Measurements from ENCODE around the gene ACSL4. TPM values are rescaled to one million over a fixed set of nuclear protein-coding genes. Genes with fewer than 3 reads are reported as not detected.
A peak's percentile ranks its signal among the peaks of the same experiment; 100 is the strongest.
"Not testable (repeated sequence)": the region's sequence is repeated elsewhere in the genome, so short reads cannot be mapped to it uniquely, and the experiment has no call there.

The ACSL4 gene
- total RNA-seq, 4 donors from 2014 or later, result 38.4 to 62.9 (median 46.9) TPM

DNA sequence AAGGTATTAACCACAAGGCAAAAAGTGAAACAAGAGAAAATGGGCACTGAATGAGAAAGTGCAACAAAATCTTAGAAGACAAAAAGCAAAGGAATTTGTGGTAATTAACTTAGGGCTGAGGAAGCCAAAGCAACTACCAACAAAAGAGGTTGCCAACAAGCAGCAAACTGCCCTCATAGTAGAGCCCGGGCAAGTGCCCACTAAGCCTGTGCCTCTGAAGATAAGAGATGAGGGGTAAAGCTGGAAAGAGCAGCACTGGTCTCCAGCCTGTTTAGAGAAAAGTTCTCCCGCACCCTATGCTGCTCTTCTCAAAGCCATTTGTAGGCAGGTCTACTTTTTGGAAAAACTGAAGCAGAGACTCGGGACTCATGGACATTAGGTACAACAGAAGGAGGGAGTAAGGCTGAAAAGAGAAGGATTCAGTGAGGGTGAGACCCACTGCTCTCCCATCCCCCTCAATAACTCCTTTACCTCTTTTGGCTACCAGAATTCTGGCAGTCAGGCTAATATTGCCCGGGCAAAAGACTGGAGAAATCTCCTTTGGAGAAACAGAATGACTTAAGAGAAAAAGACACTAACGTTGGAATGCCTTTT lies 78.4 kb downstream of the ACSL4 start:
- Histone ChIP-seq H3K27ac (no peak overlapping the region), H3K4me3 (replicated peaks in 1 of 3) (no peak overlapping the region), H3K9me3 (no peaks in the 10 kb centered on the region), H3K27me3 (no peaks in the 10 kb centered on the region), H3K36me3 (no peaks in the 10 kb centered on the region), H3K4me1 (no peaks in the 10 kb centered on the region)
- no peak for TF ChIP-seq POLR2A (IDR thresholded peaks at IDR 0.05)
- TF ChIP-seq, protein P1, sequence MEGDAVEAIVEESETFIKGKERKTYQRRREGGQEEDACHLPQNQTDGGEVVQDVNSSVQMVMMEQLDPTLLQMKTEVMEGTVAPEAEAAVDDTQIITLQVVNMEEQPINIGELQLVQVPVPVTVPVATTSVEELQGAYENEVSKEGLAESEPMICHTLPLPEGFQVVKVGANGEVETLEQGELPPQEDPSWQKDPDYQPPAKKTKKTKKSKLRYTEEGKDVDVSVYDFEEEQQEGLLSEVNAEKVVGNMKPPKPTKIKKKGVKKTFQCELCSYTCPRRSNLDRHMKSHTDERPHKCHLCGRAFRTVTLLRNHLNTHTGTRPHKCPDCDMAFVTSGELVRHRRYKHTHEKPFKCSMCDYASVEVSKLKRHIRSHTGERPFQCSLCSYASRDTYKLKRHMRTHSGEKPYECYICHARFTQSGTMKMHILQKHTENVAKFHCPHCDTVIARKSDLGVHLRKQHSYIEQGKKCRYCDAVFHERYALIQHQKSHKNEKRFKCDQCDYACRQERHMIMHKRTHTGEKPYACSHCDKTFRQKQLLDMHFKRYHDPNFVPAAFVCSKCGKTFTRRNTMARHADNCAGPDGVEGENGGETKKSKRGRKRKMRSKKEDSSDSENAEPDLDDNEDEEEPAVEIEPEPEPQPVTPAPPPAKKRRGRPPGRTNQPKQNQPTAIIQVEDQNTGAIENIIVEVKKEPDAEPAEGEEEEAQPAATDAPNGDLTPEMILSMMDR (IDR thresholded peaks at IDR 0.05), result no peak
- WGBS, 2 donors, result 81 to 84% methylated on average over 5 of the region's 5 CpGs
- intact Hi-C loops (cut with DNase I), result no loop called here
- DNase-seq, result no peak

DNA sequence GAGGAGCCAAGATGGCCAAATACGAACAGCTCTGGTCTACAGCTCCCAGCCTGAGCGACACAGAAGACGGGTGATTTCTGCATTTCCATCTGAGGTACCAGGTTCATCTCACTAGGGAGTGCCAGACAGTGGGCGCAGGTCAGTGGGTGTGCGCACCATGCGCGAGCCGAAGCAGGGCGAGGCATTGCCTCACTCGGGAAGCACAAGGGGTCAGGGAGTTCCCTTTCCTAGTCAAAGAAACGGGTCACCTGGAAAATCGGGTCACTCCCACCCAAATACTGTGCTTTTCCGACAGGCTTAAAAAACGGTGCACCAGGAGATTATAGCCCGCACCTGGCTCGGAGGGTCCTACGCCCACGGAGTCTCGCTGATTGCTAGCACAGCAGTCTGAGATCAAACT lies 88.4 kb downstream of the ACSL4 start:
- DNase-seq; intact Hi-C loops (cut with DNase I): not testable (repeated sequence)

DNA sequence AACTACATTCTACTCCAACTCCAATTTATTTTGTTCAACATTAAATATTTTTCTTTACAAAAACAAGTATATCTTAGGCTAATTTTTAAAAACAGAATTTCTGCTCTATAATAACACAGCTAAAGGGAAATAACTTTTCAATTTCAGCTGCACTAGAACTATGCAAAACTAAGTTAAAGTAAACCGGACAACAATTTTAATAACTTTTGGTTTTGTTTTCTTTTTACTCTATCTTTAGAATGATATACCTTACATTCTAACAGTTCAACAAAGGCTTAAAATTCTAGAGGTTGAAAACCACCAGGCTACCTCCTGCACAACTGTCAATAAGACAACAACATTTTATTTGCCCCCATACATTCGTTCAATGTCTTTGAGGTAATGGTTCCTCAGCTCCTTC lies 89.4 kb downstream of the ACSL4 start:
- 92 to 99% methylated on average over 2 of the region's 2 CpGs for WGBS, 2 donors
- intact Hi-C loops (cut with DNase I), result no loop called here
- Histone ChIP-seq H3K36me3 (no peaks in the 10 kb centered on the region), H3K9me3 (no peaks in the 10 kb centered on the region), H3K4me1 (no peaks in the 10 kb centered on the region), H3K27ac (no peak overlapping the region), H3K27me3 (no peaks in the 10 kb centered on the region), H3K4me3 (replicated peaks in 1 of 3) (no peak overlapping the region)
- TF ChIP-seq, protein P1 (IDR thresholded peaks at IDR 0.05), result no peak
- no peak for TF ChIP-seq POLR2A (IDR thresholded peaks at IDR 0.05)
- no peak for DNase-seq

More for the DNA sequence above, 88.4 kb downstream of the ACSL4 start:
- H3K4me1 ChIP-seq; H3K9me3 ChIP-seq; H3K4me3 ChIP-seq (replicated peaks in 1 of 3); H3K27ac ChIP-seq; H3K27me3 ChIP-seq; H3K36me3 ChIP-seq: not testable (repeated sequence)
- WGBS, 2 donors, result 95 to 98% methylated on average over 7 to 11 of the region's 19 CpGs

DNA sequence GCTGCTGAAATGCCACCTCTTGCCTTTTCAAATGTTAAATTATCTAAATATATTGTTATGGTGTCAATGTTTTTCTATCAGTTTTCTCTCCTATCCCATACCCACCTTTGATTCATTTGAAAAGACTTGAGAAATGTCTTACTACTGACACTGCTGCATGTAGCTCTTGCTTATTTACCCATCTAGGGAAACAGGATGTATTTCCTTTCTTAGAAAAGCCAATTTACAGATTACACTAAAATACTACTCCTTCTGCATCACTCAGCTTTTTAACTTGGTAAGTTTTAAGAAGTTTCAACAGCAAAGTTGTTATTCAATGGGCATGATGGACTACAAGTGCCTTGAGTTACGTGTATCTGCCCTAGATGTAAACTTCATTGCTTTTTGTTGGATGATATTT lies 94.9 kb downstream of the ACSL4 start:
- WGBS, 2 donors, result 100% methylated on average over 1 of the region's 1 CpG
- intact Hi-C loops (cut with DNase I), result loop anchor here (10.0 kb wide), 1 partner anchor 153 kb away; the partner anchor contains the start of gene GUCY2F
- no peaks in the 10 kb centered on the region for H3K27me3 ChIP-seq

DNA sequence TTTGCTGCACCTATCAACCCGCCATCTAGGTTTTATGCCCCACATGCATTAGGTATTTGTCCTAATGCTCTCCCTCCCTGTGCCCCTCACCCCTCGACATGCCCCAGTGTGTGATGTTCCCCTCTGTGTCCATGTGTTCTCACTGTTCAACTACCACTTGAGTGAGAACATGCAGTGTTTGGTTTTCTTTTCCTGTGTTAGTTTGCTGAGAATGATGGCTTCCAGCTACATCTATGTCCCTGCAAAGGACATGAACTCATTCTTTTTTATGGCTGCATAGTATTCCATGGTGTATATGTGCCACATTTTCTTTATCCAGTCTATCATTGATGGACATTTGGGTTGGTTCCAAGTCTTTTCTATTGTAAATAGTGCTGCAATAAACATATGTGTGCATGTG lies 95.6 kb downstream of the ACSL4 start:
- WGBS, 2 donors, result 100% methylated on average over 2 of the region's 2 CpGs
- H3K9me3 ChIP-seq; H3K36me3 ChIP-seq; H3K27ac ChIP-seq; H3K4me1 ChIP-seq; DNase-seq; H3K4me3 ChIP-seq (replicated peaks in 1 of 3); H3K27me3 ChIP-seq: not testable (repeated sequence)
- intact Hi-C loops (cut with DNase I), result loop anchor here (10.0 kb wide), 1 partner anchor 153 kb away; the partner anchor contains the start of gene GUCY2F

More for the DNA sequence above, 94.9 kb downstream of the ACSL4 start:
- H3K9me3 ChIP-seq, result no peaks in the 10 kb centered on the region
- no peaks in the 10 kb centered on the region for H3K36me3 ChIP-seq
- no peak for TF ChIP-seq POLR2A (IDR thresholded peaks at IDR 0.05)
- TF ChIP-seq, protein P1 (IDR thresholded peaks at IDR 0.05), result no peak
- H3K4me1 ChIP-seq, result no peaks in the 10 kb centered on the region
- DNase-seq, result no peak
- no peak overlapping the region for H3K27ac ChIP-seq
- no peak overlapping the region for H3K4me3 ChIP-seq (replicated peaks in 1 of 3)

DNA sequence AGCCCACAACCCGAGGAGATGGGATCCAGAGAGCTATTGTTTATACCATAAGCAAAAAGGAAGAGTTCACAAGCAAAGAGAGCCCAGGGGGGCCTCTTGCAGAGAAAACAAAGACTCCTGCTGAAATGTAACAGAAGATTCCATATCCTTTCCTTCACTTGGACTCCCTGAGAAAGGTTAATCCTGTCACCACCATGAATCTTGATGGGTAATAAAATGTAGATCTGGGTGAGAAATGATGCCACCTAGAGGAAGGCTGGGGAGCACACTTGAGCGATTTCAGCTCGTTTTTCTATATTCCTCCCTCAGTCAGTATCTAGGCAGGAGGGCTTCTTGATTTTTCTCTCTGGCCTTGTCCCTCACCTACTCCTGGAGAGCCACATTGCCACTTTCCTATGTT lies 97.9 kb downstream of the ACSL4 start:
- Histone ChIP-seq H3K27me3 (no peaks in the 10 kb centered on the region), H3K4me1 (no peaks in the 10 kb centered on the region), H3K9me3 (no peaks in the 10 kb centered on the region), H3K4me3 (replicated peaks in 1 of 3) (no peak overlapping the region), H3K36me3 (no peaks in the 10 kb centered on the region), H3K27ac (no peak overlapping the region)
- no peak for DNase-seq
- WGBS, 2 donors, result 13 to 42% methylated on average over 2 to 3 of the region's 3 CpGs
- intact Hi-C loops (cut with DNase I), result loop anchor here (10.0 kb wide), 1 partner anchor 150 kb away; the partner anchor contains the start of gene GUCY2F
- TF ChIP-seq, protein P1 (IDR thresholded peaks at IDR 0.05), result peak in 3 of 6 experiments; percentile 16 to 37 (median 20)
- TF ChIP-seq POLR2A (IDR thresholded peaks at IDR 0.05), result no peak
